Right lobe of liver (tissue), 4 donors: Measurements from ENCODE around the gene ARL15.

Experiments used
- CTCF ChIP-seq, 4 donors: fragments of 200-600 bp in 3 of 4; fragments of 450-650 bp in 1 of 4; IDR thresholded peaks; one replicate each; pipeline versions ENCODE4 v1.5.1 to v1.8.0; 2016 to 2022; ENCODE audit warnings: antibody characterized with exemption in 4 of 4, mild to moderate bottlenecking in 2 of 4
- POLR2A ChIP-seq: fragments of 450-650 bp; IDR thresholded peaks from one replicate; pipeline ENCODE4 v1.6.1; 2017; ENCODE audit warnings: antibody characterized with exemption, mild to moderate bottlenecking
- donor health status: DM: no; HTN: no; CAD: no.
- donor health status: DM: no; HTN: no; CAD: no.
- donor health status: DM: no; HTN: yes; CAD: no.

- no peak for TF ChIP-seq CTCF (IDR thresholded peaks at IDR 0.05)
- TF ChIP-seq POLR2A = no peak
Observed at GRCh38 chr5:54227109-54227508, 83.3 kb downstream of the ARL15 start.
